HFF-Myc (cell line): ENCODE data around the gene SERPINA9.

ENCODE experiments used
- DNase-seq: peaks from one replicate; pipeline ENCODE4 v3.0.0-alpha.2; 2011; ENCODE audit warnings: low read depth; ENCODE audit errors: extremely low read depth
- H3K4me3 ChIP-seq: replicated peaks from 2 replicates; pipeline ENCODE4 v1.5.1; 2011; ENCODE audit warnings: low read depth, mild to moderate bottlenecking, control low read depth, low read length
- TF ChIP-seq, protein P1 (sequence below): IDR thresholded peaks from 2 replicates; pipeline ENCODE4 v1.5.1; 2012; ENCODE audit warnings: mild to moderate bottlenecking, low read depth, low read length, control low read depth; ENCODE audit errors: missing control alignments

Gene SERPINA9

DNA sequence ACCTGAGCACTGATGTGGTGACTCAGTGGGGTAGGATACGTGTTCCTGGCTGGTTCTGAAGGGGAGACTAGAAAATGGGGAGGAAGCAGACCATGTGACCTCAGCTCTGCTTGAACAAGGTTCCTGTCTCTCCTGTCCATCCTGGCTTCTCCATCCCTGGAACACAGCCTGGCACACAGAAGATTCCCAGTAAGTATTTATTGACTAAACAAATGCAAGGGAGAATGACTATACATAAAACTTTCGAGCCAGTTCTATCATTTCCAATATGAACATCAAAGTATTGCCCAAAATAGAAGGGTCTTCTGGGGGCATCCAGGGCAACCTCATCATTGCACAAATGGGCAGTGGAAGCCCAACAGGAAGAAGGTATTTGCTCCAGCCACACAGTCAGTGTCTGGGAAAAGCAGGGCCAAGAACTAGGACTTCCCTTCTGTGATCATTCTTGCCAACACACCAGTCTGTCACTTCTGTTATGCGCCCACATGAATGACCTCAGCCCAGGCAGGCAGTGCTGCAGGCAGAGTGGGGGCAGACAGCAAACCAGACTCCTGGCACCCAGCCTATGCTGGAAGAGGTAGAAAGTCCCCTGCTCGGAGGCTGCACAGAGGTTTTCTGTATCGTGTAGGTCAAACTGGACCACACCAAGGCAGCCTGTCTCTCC is 5.6 kb upstream of the SERPINA9 start:
- H3K4me3 ChIP-seq: no peak overlapping the region
- no peak for DNase-seq
- TF ChIP-seq, protein P1, sequence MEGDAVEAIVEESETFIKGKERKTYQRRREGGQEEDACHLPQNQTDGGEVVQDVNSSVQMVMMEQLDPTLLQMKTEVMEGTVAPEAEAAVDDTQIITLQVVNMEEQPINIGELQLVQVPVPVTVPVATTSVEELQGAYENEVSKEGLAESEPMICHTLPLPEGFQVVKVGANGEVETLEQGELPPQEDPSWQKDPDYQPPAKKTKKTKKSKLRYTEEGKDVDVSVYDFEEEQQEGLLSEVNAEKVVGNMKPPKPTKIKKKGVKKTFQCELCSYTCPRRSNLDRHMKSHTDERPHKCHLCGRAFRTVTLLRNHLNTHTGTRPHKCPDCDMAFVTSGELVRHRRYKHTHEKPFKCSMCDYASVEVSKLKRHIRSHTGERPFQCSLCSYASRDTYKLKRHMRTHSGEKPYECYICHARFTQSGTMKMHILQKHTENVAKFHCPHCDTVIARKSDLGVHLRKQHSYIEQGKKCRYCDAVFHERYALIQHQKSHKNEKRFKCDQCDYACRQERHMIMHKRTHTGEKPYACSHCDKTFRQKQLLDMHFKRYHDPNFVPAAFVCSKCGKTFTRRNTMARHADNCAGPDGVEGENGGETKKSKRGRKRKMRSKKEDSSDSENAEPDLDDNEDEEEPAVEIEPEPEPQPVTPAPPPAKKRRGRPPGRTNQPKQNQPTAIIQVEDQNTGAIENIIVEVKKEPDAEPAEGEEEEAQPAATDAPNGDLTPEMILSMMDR: no peak

DNA sequence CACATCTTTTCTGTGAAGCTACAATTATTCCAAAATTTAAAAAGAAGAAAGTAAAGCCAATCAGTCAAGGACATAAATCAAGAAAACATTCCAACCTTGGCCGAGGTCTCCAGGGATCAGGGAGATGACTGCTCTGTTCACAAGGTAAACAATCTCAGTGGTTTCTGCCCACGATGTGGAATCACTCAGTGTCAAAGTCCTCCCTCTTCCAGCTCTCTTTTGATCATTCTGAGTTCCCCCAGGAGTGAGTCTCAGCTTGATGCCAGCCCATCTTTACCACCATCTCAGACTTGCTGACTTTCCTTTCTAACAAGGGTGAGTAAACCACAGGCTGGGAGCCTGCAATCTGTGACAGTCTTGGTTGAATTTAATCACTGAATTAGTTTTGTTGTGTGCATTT is 4.8 kb upstream of the SERPINA9 start:
- no peak for DNase-seq
- H3K4me3 ChIP-seq: no peak overlapping the region
- TF ChIP-seq, protein P1: no peak

DNA sequence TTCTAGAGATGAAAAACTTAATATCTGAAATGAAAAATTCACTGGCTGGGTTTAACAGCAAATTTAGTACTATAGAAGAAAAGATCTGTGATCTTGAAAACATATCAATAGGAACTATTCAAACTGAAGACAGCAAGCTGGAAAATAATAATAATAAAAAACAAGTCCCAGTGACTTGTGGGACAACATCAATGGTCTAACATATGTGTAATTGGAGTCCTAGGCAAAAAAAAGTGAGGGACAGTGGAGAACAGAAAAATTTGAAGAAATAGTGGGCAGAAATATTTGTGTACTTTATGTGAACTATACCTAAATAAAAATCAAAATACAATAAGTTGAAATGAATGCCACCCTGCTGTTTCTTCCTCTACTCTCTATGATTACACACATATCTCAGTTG is 2.4 kb upstream of the SERPINA9 start:
- no peak for DNase-seq
- TF ChIP-seq, protein P1: no peak
- H3K4me3 ChIP-seq: no peak overlapping the region

DNA sequence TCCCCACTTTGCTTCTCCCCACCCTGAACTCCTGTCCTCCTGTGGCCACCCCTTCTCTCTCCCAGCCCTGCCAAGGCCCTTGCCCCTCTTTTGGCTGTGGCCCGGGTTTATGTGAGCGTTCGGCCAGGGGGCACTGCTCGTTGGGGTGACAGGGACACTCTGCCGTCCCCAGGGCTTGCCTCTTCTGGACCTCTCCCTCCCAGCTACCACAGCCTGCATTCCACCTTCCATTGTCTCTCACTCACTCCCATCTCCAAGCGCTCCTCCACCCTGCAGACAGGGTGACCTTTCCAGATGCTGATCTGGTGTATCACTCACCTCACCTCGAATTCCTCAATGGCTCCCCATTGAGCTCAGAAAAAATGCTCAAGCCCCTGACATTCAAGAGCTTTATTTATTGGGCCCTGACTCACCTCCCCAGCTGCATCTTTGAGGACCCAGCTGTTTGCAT is 1.4 kb downstream of the SERPINA9 start:
- DNase-seq: no peak
- H3K4me3 ChIP-seq: no peak overlapping the region
- TF ChIP-seq, protein P1: no peak

DNA sequence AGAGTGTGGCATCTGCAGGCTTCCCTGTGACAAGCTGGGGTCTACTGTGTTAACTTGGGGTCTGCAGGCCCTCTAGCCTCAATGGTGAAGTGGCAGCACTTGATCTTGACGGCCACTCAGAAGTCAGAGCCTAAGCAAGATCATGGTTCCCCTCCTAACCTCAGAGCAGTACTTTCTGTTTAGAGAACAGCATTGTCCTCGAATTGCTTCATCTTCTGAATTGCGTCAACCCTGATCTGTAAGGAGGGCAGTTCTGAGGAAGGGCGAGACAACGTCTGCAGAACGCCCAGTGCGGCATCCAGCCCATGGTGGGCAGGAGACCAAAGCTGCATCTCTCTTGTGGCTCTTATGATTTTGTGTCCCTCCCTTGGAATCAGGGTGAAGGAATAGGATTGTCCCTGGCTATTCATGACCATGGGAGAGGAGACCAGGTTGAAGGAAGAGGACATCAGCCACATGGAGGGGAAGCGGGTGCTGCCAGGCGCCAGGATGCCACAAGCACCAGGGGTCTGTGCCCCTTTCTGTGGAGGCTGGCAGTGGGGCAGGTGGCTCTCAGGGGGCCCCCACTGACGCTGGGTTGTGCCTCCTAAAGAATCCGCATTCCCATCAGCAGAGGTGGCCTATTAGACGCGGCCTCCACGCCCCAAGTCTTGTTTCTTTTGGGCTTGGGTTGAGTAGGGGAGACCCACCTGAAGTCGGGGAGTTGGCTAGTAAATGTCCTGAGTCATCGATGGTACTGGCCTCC is 2.2 kb downstream of the SERPINA9 start:
- TF ChIP-seq, protein P1: no peak
- no peak overlapping the region for H3K4me3 ChIP-seq
- DNase-seq: no peak

DNA sequence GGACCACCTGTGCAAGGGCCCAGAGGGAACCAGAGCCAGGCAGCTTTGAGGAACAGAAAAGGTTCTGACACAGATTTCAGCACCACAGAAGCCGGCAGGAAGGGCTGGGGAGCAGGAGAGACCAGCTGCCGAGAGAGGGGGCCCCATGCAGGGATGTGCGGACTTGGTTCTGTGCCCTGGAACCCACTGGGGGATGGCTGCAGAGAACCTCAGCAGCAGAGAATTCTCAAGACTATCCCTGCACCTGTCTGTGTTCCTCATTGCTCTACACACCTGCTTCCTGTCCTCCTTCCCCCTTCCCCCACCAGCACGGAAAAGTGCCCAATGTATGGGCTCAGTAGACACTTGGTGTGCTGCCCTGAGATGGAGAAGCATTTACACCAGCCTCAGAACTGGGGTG is 3.2 kb downstream of the SERPINA9 start:
- no peak overlapping the region for H3K4me3 ChIP-seq
- DNase-seq: no peak
- TF ChIP-seq, protein P1: no peak

DNA sequence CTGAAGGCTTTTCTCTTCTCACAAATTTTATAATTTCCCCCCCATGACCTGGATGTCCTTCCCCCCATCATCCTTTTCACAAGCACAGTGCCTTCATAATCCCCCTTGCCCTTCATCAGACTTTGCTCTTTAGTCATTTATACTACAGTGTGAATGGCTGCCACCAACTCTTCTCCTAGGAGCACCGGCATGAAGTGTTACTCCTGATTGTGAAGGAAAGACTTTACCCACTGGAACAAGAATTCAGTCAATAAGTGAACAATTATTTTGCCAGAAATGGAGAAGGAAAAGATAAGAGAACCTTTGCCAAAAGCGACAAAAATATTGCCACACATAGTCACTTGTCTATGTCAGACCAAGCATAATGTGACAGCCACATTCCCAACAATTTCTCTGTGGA is 5.0 kb downstream of the SERPINA9 start:
- no peak overlapping the region for H3K4me3 ChIP-seq
- no peak for DNase-seq
- TF ChIP-seq, protein P1: no peak
